Measurements from ENCODE around the gene RCOR1.

Gene RCOR1

DNA sequence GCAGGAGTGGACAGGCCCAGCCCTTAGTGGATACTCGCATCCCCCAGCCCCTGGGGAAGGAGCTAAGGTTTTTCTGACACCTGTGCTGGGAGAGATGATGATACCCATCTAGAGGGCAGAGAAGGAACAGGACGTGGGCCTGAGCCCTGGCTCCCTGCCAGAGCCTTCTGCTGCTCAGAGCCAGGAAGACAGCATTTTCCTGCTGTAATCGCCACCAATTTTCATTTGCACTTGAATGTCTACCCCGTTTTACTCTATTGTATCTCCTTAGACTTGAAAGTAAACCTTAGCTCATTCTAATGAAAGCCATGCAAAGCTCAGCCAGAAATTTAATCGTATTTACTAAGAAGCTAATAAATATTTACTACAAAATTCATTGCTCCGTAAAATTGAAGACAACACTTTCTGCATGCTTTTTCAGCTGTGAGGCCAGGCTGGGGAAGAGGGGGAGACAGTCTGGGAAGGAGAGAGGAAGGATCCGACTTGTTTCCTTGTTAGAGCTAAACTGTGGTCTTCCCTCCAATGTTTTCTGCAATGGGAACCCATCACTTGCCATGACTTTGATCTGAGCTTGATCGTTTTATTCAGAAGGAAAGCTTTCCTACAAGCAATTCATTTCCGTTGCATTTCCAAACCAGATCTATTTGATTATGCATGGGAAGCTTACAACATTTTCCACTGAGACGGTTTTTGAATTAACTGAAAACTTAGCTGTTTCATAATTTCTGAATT is 167.2 kb downstream of the RCOR1 start:
- TF ChIP-seq POLR2AphosphoS5 (IDR thresholded peaks at IDR 0.05; ENCODE audit: low read depth, low read length) (no peak), SIN3A (IDR thresholded peaks at IDR 0.05; ENCODE audit: borderline replicate concordance, insufficient read depth, low read length) (no peak), TAF1 (IDR thresholded peaks at IDR 0.05; ENCODE audit: borderline replicate concordance, insufficient read depth, low read length) (no peak), FOXP2 (optimal IDR thresholded peaks at IDR 0.05; ENCODE audit: borderline replicate concordance, extremely low read depth, extremely low read length, insufficient read depth) (no peak)
- TF ChIP-seq, protein P1, sequence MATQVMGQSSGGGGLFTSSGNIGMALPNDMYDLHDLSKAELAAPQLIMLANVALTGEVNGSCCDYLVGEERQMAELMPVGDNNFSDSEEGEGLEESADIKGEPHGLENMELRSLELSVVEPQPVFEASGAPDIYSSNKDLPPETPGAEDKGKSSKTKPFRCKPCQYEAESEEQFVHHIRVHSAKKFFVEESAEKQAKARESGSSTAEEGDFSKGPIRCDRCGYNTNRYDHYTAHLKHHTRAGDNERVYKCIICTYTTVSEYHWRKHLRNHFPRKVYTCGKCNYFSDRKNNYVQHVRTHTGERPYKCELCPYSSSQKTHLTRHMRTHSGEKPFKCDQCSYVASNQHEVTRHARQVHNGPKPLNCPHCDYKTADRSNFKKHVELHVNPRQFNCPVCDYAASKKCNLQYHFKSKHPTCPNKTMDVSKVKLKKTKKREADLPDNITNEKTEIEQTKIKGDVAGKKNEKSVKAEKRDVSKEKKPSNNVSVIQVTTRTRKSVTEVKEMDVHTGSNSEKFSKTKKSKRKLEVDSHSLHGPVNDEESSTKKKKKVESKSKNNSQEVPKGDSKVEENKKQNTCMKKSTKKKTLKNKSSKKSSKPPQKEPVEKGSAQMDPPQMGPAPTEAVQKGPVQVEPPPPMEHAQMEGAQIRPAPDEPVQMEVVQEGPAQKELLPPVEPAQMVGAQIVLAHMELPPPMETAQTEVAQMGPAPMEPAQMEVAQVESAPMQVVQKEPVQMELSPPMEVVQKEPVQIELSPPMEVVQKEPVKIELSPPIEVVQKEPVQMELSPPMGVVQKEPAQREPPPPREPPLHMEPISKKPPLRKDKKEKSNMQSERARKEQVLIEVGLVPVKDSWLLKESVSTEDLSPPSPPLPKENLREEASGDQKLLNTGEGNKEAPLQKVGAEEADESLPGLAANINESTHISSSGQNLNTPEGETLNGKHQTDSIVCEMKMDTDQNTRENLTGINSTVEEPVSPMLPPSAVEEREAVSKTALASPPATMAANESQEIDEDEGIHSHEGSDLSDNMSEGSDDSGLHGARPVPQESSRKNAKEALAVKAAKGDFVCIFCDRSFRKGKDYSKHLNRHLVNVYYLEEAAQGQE (IDR thresholded peaks at IDR 0.05; ENCODE audit: insufficient read depth in 1 of 2, low read depth in 2 of 2, low read length in 2 of 2), result no peak

DNA sequence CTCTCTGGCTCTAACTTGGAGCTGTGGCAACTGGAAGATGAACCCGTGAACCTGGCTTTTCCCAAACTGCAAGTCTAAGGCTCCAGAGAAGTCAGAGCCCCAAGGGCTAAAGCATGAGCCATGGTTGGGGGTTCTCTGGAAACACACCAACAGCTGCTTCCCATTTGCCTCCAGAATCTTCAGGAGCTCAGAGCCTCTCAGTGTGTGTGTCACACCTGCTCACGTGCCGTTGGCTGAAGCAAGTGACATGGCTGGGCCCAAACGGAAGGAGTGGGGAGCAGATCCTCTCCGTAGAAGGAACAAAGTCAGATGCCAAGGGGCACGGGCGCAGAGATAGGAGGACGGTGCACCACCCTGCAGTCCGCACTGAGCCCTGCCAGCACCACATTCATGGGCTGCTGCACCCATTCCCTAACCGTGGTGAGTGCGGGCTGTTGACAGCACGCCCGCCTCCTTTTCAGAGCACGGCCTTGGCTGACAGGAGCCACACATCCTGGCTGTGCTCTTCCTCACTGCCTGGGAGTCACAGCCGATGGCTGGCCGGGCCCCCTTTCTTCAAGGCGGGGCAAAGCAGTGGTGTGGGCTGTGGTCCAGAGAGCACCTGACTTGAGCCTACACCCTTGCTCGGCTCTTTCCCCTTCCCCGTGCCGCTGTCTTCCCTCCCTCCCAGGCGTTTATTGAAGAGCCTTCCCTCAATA is 168.2 kb downstream of the RCOR1 start:
- TF ChIP-seq TAF1 (IDR thresholded peaks at IDR 0.05; ENCODE audit: borderline replicate concordance, insufficient read depth, low read length), result no peak
- TF ChIP-seq SIN3A (IDR thresholded peaks at IDR 0.05; ENCODE audit: borderline replicate concordance, insufficient read depth, low read length), result no peak
- no peak for TF ChIP-seq POLR2AphosphoS5 (IDR thresholded peaks at IDR 0.05; ENCODE audit: low read depth, low read length)
- TF ChIP-seq, protein P1 (IDR thresholded peaks at IDR 0.05; ENCODE audit: insufficient read depth in 1 of 2, low read depth in 2 of 2, low read length in 2 of 2), result no peak
- TF ChIP-seq FOXP2 (optimal IDR thresholded peaks at IDR 0.05; ENCODE audit: borderline replicate concordance, extremely low read depth, extremely low read length, insufficient read depth), result no peak

DNA sequence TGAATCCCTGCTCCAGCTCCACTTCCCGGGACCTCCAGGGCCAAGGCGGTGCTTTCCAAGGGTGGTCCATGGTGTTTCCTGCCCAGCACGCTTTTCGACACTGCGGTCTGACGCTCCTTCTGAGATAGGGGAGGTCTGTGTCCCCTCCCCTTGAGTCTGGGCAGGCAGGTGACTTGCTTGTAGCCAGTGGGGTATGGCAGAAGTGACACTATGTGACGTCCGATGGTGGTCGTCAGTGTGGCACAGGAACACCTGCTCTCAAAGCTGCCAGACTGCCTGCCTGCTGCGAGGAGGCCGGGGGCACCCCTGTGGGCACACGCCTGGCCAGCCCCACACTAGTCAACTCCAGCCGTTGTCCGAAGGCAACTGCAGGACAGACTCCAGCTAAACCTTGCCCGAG is 168.8 kb downstream of the RCOR1 start:
- TF ChIP-seq FOXP2 (optimal IDR thresholded peaks at IDR 0.05; ENCODE audit: borderline replicate concordance, extremely low read depth, extremely low read length, insufficient read depth) (no peak), TAF1 (IDR thresholded peaks at IDR 0.05; ENCODE audit: borderline replicate concordance, insufficient read depth, low read length) (no peak), SIN3A (IDR thresholded peaks at IDR 0.05; ENCODE audit: borderline replicate concordance, insufficient read depth, low read length) (no peak), POLR2AphosphoS5 (IDR thresholded peaks at IDR 0.05; ENCODE audit: low read depth, low read length) (no peak)
- TF ChIP-seq, protein P1 (IDR thresholded peaks at IDR 0.05; ENCODE audit: insufficient read depth in 1 of 2, low read depth in 2 of 2, low read length in 2 of 2), result no peak

DNA sequence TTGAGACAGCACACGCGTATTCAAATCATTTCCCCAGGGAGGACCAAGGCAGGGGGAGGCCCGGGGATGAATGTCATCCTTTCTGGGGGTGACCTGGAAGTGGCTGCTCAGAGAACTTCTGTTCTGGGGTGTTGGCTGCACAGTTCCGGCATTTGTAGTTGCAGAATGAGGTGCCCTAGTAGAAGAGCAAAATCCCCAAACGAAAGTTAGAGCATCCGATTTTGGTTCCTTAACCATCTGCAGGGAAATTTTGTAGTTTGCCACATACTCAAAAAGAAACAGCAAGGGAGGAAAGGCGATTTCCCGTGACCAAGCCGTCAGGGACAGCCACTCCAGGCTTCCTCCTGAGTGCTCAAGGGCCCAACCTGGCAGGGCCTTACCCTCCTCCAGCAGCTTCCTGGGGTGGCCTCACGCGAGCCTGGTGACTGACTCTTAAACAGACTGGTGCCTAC is 171.8 kb downstream of the RCOR1 start:
- no peak for TF ChIP-seq TAF1 (IDR thresholded peaks at IDR 0.05; ENCODE audit: borderline replicate concordance, insufficient read depth, low read length)
- TF ChIP-seq, protein P1 (IDR thresholded peaks at IDR 0.05; ENCODE audit: insufficient read depth in 1 of 2, low read depth in 2 of 2, low read length in 2 of 2), result no peak
- TF ChIP-seq SIN3A (IDR thresholded peaks at IDR 0.05; ENCODE audit: borderline replicate concordance, insufficient read depth, low read length), result no peak
- no peak for TF ChIP-seq FOXP2 (optimal IDR thresholded peaks at IDR 0.05; ENCODE audit: borderline replicate concordance, extremely low read depth, extremely low read length, insufficient read depth)
- no peak for TF ChIP-seq POLR2AphosphoS5 (IDR thresholded peaks at IDR 0.05; ENCODE audit: low read depth, low read length)
